Subcutaneous adipose tissue (tissue), 4 donors: ENCODE measurements around the gene DNAH11. TPM values are rescaled to one million over a fixed set of nuclear protein-coding genes. Genes with fewer than 3 reads are reported as not detected.

Experiments used
- CTCF ChIP-seq: fragments of 450-650 bp; IDR thresholded peaks from one replicate; pipeline ENCODE4 v1.5.1; 2016; ENCODE audit warnings: low read depth, mild to moderate bottlenecking, control low read depth, antibody characterized with exemption, moderate library complexity
- total RNA-seq, 4 donors: library from RNA; depleted of rRNA; stranded (reverse); fragments of >200 nt; gene quantifications; one replicate each; pipeline ENCODE4 v1.1.0, GENCODE V29; 2016

DNAH11 gene
- total RNA-seq, 4 donors from 2014 or later = 0.16 to 2.6 (median 0.86) TPM

GRCh38 chr7:21916629-21917028 lies 373.8 kb downstream of the DNAH11 start:
- no peak for TF ChIP-seq CTCF

GRCh38 chr7:21918216-21918615 lies 375.4 kb downstream of the DNAH11 start:
- no peak for TF ChIP-seq CTCF

- no peak for TF ChIP-seq CTCF
These were observed 378.1 kb downstream of the DNAH11 start for GRCh38 chr7:21920936-21921335.

- no peak for TF ChIP-seq CTCF
These were observed 379.8 kb downstream of the DNAH11 start for GRCh38 chr7:21922605-21923004.

- no peak for TF ChIP-seq CTCF
These were observed 380.8 kb downstream of the DNAH11 start for GRCh38 chr7:21923658-21924057.

GRCh38 chr7:21926448-21926847 lies 383.6 kb downstream of the DNAH11 start:
- no peak for TF ChIP-seq CTCF

- TF ChIP-seq CTCF = no peak
These were observed 384.9 kb downstream of the DNAH11 start for GRCh38 chr7:21927693-21928092.
